Vagina (tissue), 2 donors: ENCODE measurements around the gene CEP120.

Experiments used
- POLR2A ChIP-seq, 2 donors: fragments of 450-650 bp; IDR thresholded peaks; one replicate each; pipeline ENCODE4 v1.6.1; 2017; ENCODE audit warnings: antibody characterized with exemption in 2 of 2, mild to moderate bottlenecking in 2 of 2, moderate library complexity in 2 of 2
- TF ChIP-seq, protein P1 (sequence below), 3 experiments: fragments of 450-650 bp in 2 of 3; fragments of 200-600 bp in 1 of 3; sonication (generic) in 1 of 3; IDR thresholded peaks; one replicate each; pipeline ENCODE4 v1.5.1; 2017 to 2019; ENCODE audit warnings: antibody characterized with exemption in 3 of 3, mild to moderate bottlenecking in 2 of 3, moderate library complexity in 2 of 3

DNA sequence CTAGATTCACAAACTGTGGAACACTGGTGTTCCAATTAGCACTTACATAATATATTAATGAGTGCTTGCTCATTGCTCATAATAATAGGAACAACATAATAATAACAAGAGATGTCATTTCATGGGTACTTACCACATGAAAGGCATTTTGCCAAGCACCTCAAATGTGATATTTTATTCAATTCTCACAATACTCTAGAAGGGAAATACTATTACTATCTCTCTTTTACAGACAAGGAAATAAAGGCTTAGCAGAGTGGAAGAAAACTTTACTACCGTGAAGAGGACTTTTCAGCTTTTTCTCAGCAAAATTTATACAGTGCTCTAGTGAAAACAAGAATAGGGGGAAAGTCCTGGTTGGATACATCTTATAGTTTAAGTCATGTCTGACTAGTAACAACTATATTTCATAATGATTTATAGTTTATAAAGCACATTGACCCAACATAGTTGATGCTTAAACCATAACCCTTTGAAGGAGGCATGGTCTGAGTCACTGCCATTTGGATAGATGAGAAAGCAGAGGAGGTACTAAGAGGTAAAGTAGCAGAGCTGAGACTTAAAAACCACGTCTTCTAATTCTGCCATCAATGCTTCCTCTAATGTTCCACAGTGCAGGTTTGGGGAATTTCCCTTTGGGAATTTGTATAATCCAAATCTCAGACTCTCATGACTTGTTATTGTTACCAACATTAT is 124.7 kb downstream of the CEP120 start:
- TF ChIP-seq, protein P1, sequence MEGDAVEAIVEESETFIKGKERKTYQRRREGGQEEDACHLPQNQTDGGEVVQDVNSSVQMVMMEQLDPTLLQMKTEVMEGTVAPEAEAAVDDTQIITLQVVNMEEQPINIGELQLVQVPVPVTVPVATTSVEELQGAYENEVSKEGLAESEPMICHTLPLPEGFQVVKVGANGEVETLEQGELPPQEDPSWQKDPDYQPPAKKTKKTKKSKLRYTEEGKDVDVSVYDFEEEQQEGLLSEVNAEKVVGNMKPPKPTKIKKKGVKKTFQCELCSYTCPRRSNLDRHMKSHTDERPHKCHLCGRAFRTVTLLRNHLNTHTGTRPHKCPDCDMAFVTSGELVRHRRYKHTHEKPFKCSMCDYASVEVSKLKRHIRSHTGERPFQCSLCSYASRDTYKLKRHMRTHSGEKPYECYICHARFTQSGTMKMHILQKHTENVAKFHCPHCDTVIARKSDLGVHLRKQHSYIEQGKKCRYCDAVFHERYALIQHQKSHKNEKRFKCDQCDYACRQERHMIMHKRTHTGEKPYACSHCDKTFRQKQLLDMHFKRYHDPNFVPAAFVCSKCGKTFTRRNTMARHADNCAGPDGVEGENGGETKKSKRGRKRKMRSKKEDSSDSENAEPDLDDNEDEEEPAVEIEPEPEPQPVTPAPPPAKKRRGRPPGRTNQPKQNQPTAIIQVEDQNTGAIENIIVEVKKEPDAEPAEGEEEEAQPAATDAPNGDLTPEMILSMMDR (IDR thresholded peaks at IDR 0.05) = no peak
- TF ChIP-seq POLR2A (IDR thresholded peaks at IDR 0.05) = no peak
